ENCODE results near the gene BRD2. TPM values are rescaled to one million over a fixed set of nuclear protein-coding genes. Genes with fewer than 3 reads are reported as not detected.

Gene BRD2
- total RNA-seq, 1 donor, result 145 TPM

GRCh38 chr6:32943864-32944649 is 24.3 kb upstream of the BRD2 start:
- DNase-seq (ENCODE audit: low read depth), result no peak
- no peak for TF ChIP-seq CTCF (IDR thresholded peaks at IDR 0.05; ENCODE audit: insufficient read depth, low read length)
- no peak overlapping the region for H3K4me3 ChIP-seq (ENCODE audit: low read depth, low read length)

- no peak for TF ChIP-seq CTCF (IDR thresholded peaks at IDR 0.05; ENCODE audit: insufficient read depth, low read length)
Observed at GRCh38 chr6:32945108-32945760, 23.2 kb upstream of the BRD2 start.

GRCh38 chr6:32945953-32946352 is 22.4 kb upstream of the BRD2 start:
- no peak for DNase-seq (ENCODE audit: low read depth)
- no peak overlapping the region for H3K4me3 ChIP-seq (ENCODE audit: low read depth, low read length)
- TF ChIP-seq CTCF (IDR thresholded peaks at IDR 0.05; ENCODE audit: insufficient read depth, low read length), result no peak

More at GRCh38 chr6:32945108-32945760, 23.2 kb upstream of the BRD2 start:
- H3K4me3 ChIP-seq (ENCODE audit: low read depth, low read length), result no peak overlapping the region
- DNase-seq (ENCODE audit: low read depth), result no peak

GRCh38 chr6:32946893-32947292 is 21.5 kb upstream of the BRD2 start:
- H3K4me3 ChIP-seq (ENCODE audit: low read depth, low read length), result no peak overlapping the region
- DNase-seq (ENCODE audit: low read depth), result no peak
- TF ChIP-seq CTCF (IDR thresholded peaks at IDR 0.05; ENCODE audit: insufficient read depth, low read length), result no peak

GRCh38 chr6:32947552-32948465 is 20.6 kb upstream of the BRD2 start:
- no peak overlapping the region for H3K4me3 ChIP-seq (ENCODE audit: low read depth, low read length)
- peak; percentile 40 for TF ChIP-seq CTCF (IDR thresholded peaks at IDR 0.05; ENCODE audit: insufficient read depth, low read length)
- peak; percentile 55 for DNase-seq (ENCODE audit: low read depth)

GRCh38 chr6:32949113-32949512 is 19.3 kb upstream of the BRD2 start:
- TF ChIP-seq CTCF (IDR thresholded peaks at IDR 0.05; ENCODE audit: insufficient read depth, low read length), result no peak
- no peak overlapping the region for H3K4me3 ChIP-seq (ENCODE audit: low read depth, low read length)
- no peak for DNase-seq (ENCODE audit: low read depth)

All from fibroblast of the aortic adventitia (primary cell).